Measurements from ENCODE around the gene FARS2.

The FARS2 gene

DNA sequence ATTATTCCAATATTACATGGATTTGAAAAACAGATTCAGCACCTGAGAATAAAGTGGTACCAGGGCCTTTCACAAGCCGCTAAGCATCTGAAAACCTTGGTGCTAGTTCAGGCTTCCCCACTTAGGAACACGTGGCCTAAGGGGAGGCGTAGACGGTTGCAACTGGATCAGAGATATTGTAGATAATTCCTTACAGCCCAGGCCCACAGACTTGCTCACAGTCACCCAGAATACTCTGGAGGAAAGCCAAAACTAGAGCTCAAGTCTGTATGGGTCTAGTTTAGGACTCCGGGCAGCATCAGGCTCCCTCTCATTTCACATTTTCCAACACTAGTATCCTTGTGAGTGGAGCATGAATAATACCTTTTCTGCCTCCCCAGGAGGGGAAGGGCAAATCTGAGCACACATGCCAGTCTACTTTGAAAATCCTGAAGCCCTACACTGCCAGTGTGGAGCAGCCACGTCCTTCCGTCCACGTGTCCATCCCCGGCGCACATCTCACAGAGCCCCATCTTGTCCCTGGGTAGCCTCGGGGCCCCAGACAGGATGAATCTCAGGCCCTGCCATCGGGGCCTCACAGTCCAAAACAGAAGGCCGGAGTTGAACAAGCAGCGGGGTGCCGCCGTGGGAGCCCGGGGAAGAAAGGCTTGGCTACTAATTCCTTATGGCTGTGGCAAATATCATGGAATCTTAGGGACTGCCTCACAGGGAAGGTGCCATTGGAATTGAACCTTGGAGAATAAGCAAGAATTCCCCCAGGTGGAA is 446.1 kb downstream of the FARS2 start:
- no peak for DNase-seq

- DNase-seq, result no peak
Observed at GRCh38 chr6:5710516-5710915, 449.2 kb downstream of the FARS2 start.

DNA sequence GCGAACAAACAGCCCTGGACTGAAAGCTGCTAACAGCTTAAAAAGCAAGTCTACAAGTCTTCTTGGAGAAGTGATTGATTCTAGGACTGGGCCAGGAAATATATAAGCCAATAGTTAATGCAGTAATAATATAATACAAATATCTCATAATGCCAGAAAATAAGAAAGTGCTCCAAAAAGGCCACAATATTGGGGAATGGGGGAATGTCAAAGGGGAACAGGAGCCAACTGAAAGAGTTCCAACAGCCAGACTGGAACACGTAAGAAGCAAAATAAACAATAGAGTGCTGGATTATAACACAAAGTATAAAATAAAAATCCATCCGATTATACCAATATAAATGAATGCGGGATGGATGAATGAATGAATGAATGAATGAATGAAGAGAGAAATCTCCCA is 449.6 kb downstream of the FARS2 start:
- no peak for DNase-seq

- DNase-seq, result no peak
Observed at GRCh38 chr6:5712349-5713215, 451.3 kb downstream of the FARS2 start.

- no peak for DNase-seq
Observed at GRCh38 chr6:5713519-5713918, 452.2 kb downstream of the FARS2 start.

GRCh38 chr6:5718231-5718947 is 457.1 kb downstream of the FARS2 start:
- no peak for DNase-seq

- DNase-seq, result no peak
Observed at GRCh38 chr6:5723841-5724691, 462.8 kb downstream of the FARS2 start.

GRCh38 chr6:5724911-5725310 is 463.6 kb downstream of the FARS2 start:
- DNase-seq, result no peak

GRCh38 chr6:5726976-5727718 is 465.8 kb downstream of the FARS2 start:
- no peak for DNase-seq

- DNase-seq, result no peak
Observed at GRCh38 chr6:5728351-5729079, 467.2 kb downstream of the FARS2 start.

DNA sequence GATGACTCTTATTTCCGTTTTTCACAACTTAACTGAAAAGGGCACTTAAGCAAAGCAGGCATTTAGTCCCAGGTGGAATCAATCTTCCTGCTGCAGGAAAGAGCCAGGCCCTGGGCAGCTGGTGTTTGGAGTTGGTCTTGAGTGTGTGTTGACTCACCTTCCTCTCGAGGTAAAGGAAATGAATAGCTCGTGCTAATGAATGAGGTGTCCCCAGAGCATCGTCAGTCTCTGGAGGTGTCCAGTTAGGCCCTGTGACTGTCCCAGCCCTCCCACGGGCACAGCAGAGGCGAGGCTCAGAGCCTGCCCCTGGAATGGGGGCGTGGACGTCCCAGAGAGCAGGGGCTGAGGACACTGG is 467.7 kb downstream of the FARS2 start:
- DNase-seq, result no peak

GRCh38 chr6:5729813-5730517 is 468.7 kb downstream of the FARS2 start:
- DNase-seq, result no peak

DNA sequence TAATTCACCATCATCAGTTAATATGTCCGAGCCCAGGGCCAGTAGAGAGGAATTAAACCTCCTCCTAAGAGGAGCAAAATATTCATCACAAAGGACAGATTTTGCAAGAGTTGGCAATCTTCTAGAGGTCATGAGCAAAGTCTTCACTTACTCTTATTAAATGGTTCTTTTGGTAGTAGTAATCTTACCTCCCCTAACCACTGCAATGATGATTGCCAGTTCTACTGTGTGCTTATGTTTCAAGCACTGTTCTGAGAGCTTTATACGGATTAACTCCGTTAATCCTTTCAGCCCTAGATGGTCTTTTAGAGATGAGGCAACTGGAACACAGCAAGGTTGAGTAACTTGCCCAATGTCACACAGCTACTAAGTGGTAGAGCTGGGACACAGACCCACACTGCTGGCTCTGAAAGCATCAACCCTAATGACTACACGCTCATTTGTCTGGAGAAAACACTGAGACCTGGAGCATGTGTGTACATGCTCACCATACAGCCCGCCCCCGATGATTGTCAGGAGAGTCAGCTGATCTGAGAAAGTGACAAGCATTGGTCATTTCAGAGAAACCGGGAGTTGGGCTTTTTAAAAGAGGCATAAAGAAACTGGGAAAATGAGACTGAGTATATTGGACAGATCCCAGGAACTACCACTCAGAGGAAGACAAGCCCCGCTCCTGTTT is 469.4 kb downstream of the FARS2 start:
- DNase-seq, result no peak

- no peak for DNase-seq
Observed at GRCh38 chr6:5731435-5731834, 470.1 kb downstream of the FARS2 start.

GRCh38 chr6:5732496-5732895 is 471.2 kb downstream of the FARS2 start:
- DNase-seq, result no peak

DNA sequence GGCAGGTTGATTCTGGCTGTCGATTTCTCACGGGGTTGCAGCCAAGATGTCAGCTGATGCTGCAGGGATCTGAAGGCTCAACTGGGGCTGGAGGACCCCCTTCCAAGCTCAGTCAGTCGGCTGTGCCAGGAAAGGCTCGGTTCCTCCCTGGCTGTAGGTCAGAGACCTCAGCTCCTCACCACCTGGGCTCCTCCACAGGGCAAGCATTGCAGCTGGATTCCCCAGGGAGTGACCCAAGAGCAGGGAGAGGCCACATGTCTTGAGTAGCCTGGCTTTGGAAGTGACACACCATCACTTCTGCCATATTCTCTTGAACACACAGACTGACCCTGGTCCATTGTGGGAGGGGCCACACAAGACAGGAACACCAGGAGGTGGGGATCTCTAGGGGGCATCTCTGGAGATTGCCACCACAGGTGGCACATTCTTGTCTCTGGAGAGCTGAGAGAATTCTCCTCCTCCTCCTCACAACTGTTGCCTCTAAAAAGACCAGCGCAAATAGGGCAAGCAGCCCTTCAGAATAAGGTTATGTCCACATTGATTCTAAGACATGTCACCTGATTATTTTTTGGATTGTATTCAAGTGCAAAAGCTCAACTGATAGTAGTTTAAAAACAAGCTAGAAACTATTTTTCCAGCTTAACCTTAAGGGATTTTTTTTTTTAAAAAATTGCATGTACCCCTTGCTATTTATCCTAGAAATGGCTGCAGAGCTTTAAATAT is 474.9 kb downstream of the FARS2 start:
- no peak for DNase-seq

GRCh38 chr6:5737460-5737859 is 476.1 kb downstream of the FARS2 start:
- DNase-seq, result no peak

- DNase-seq, result no peak
Observed at GRCh38 chr6:5738211-5738610, 476.9 kb downstream of the FARS2 start.

DNA sequence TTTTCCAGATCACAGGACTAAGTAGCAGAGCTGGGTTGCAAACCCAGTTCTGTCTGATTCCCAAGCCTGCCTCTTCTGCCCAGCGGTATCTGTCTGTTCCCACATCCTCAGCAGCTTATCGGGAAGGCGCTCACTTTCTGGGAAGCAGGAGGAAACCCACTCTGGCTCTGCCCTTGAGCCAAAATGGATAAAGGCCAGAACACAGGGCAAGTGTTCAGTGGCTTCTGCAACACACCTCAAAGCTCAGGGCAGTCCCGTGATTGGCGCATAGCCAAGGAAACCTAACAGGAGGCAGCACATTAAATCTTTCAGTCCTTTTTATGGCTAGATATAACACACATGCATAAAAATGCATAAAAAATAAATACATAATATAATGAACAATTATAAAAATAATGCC is 483.2 kb downstream of the FARS2 start:
- DNase-seq, result no peak
